RPMI7951 (cell line): ENCODE measurements around the gene IL17B. TPM values are rescaled to one million over a fixed set of nuclear protein-coding genes. Genes with fewer than 3 reads are reported as not detected.
A peak's percentile ranks its signal among the peaks of the same experiment; 100 is the strongest.

Source experiments
- DNase-seq: peaks from one replicate; pipeline ENCODE4 v3.0.0-alpha.2; 2012; ENCODE audit warnings: low read depth
- total RNA-seq: library from RNA; depleted of rRNA; stranded (reverse); fragments of >200 nt; shearing (Covaris generic); gene quantifications from 2 replicates; pipeline ENCODE4 v1.2.3, GENCODE V29; 2014

The IL17B gene
- total RNA-seq, 1 experiment from 2014 or later: not detected

DNA sequence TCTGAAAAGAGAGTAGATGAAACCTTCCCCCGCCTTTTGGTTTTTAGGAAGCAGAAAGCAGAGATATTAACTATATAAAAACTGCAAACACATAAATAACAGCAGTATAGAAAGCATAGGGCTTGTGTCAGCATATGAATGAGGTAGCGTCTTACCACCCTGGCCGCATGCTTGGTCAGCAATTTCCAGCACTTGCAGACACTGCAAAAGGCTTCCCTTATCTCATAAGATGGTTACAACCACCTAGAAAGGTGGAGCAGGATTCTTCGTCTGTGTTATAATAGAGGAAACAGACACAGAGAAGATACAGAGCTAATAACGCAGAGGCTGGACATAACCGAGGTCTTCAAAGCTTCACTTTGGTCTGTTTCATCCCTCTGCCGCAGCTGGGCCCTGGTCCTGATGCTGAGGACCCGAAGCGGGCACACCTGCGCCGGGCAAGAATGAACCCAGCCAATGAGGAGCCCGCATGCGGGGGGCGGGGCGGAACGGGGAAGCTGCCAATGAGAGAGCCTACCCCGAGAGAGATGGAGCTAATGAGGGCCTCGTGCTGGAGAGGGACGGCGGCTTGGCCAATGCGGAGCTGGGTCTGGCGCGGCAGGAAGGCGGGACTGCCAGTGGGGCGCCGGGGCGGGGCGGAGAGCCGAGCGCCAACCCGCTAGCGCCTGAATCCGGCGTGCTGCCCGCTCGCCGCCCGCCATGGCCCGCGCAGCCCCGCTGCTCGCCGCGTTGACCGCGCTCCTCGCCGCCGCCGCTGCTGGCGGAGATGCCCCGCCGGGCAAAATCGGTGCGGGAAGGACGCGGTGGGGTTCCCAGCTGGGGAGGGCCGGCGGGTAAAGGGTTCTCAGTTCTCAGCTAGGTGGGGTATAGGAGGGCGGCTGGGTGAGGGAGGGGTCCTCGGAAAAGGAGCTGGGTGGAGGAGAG, 21.5 kb downstream of the IL17B start, which contains the start of gene PCYOX1L:
Gene PCYOX1L, plus strand, starts transcription at position 677 of the 924 bp plus-strand sequence. Its CDS starts 23 bp downstream, at position 700.
- DNase-seq: peak; percentile 93

DNA sequence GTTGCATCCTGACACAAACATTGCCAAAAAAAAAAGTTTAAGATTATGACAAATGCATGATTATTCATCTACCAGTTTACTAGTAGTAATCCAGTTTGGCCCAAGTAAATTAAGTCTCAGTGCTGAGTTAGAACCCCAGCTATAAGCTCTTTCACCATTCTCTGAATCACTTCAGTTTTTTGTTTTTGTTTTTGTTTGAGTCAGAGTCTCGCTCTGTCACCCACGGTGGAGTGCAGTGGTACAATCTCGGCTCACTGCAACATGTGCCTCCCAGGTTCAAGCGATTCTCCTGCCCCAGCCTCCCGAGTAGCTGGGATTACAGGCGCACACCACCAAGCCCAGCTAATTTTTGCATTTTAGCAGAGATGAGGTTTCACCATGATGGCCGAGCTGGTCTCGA, 22.7 kb downstream of the IL17B start:
- DNase-seq: no peak

DNA sequence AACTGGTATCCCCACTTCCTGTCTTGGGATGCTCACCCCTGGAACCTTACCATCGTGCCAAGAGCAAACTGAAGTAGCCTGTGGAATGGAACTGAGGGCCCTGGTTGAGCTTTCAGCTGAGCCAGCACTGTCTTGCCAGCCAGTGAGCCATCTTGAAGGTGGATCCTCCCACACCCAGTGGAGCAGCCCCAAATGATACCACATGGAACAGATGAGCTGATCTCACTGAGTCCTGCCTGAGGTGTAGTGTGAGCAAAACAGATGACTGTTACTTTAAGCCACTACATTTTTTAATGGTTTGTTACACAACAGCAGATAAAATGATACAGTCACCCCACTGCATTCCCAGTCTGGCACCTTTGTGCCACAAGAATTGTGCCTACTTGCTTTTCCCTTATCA, 23.4 kb downstream of the IL17B start:
- no peak for DNase-seq

DNA sequence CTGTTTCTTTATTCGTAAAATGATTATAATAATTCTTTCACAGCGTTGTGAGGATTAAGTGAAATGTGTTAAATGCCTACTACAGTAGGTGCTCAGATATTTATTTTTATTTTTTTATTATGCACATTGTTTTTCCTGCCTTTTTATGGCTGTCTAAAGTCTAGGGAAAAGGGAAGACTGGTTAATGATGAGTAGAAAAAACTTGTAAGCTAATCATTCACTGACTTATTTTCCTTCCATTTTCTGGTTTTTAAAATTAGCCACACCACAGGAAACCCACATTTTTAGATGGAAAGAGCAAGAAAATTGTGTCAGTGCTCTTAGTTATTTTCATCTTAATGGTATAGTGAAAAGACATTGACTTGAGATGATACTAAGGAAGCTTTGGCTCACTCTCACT, 25.2 kb downstream of the IL17B start:
- DNase-seq: no peak

DNA sequence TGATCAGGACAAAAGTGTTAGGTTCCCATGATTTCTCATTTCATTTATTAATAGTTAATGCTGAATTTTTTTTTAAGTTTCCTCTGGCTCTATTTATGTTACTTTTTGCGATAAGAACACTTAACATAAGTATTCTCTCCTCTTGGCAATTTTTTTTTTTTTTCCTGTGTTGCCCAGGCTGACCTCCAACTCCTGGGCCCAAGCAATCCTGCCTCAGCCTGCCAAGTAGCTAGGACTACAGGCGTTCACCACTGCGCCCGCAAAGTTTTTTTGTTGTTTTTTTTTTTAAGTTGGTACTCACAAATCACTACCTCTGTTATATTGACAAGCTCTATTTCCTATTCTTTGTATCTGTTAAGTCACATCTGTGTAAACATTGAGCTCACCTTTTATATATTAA, 26.9 kb downstream of the IL17B start:
- no peak for DNase-seq

DNA sequence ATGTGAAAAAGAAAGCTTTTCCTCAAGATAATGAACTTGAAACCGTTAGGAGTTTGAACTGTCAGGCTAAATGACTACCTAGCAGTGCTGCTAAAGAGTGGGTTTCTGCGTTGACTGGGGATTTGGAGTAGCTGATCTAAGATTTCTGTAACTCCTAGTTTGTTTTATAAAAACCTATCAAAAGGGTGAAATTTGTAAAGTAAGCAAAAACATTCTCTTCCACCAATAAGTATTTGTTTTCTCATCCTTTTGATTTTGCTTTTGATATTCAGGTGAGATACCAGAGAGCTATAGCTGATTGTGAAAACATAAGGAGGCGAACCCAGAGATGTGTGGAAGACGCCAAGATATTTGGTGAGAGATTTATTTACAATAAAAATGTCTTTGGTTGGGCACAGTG, 29.7 kb downstream of the IL17B start:
- no peak for DNase-seq

DNA sequence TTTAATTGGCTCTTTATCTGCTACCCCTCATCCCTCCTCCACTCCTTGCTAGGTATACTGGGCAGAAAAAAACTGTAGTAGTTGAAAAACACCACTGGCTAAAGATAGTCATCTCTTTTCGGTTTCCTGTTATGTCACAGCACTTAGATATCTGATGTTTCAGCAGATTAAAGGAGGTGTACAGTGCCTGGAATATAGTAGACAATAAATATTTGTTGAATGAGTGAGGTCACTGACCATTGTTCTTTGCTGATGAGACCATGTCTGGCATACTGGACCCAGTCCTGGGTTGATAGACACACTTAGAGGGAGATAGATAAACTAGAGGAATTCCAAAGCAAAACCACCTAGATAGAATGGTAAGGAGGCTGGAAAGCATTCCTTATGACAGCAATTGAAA, 30.6 kb downstream of the IL17B start:
- no peak for DNase-seq

DNA sequence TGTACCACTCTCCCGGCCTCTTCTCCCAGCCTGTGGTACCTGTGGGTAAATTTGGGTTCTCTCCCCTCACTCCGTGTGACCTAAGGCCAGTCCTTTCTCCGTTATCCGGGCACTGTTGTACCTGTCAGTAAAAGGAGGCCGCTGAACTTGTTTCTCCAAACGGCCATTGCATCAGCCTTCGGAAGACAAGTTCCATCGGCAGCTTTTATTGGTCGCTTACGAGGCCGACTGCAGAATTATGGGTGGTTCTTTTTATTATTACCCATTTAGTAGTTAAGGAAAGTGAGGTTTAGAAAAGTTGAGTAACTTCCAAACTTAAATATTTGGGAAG, 33.2 kb downstream of the IL17B start:
- DNase-seq: peak; percentile 17

DNA sequence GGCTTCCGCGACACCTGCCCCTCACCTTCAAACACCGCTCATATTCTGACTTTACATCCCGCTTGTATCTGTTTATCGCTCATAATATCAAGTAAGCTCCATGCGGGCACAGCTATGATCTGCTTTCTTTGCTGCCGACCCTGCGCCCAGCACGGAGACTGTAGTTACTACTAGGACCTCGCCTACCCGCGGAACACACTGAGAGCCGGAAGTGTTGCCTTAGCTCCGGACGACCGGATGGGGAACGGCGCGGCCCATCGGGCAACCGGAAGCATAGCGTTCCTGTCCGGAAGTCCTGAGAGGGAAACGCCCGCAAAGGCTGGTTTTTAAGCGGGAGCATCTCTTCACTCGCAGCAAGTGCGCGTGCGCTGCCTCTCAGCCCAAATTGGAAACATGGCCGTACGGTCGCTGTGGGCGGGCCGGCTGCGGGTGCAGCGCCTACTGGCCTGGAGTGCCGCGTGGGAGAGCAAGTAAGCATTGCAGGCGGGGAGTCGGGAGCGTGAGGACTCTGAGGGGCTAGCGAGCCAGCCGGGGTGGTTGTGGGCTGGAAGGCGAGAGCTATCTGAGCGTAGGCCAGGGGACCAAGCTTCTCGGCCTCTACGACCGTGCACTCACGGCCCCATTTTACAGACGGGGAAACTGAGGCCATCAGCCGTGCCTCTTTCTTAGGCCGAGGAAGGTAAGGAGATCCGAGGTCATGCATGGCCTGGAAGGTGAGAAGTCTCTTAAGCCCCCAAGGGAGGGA, 33.8 kb downstream of the IL17B start, which contains the start of gene GRPEL2:
Gene GRPEL2, plus strand, starts transcription at position 353 of the 745 bp plus-strand sequence. Its CDS starts 41 bp downstream, at position 394.
- peak; percentile 96 for DNase-seq

DNA sequence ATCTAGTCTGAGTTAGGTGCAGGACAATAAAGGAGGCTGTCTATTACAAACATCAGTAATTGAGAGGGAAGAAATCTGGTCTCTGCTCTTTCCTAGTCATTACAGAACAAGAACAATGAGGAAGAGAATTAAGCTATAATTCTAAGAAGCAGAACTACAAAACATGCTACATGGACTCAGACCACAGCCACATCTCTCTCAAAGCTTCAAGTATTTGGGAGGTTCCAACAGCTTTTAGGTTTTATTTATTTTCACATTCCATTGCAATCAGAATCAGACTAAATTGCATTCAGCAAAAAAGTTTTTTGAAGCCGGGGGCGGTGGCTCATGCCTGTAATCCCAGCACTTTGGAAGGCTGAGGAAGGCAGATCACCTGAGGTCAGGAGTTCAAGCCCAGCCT, 34.9 kb downstream of the IL17B start:
- no peak for DNase-seq

DNA sequence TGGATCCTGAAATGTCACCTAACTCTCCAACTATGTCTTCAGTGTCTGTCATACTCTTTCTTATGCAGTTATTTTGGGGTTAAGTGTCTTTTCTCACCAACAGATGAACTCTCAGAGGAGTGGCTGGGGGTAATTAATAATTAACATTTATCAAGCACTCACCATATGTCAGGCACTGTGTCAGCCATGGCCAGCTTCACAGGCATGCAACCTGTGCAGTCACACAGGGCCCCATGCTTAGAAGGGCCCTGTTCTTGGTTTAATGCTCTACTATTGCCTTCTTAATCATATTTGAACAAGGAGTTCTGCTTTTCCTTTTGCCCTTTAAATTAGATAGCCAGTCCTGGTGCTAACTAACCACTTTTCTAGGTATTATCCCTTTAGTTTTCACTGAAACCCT, 37.2 kb downstream of the IL17B start:
- DNase-seq: no peak

DNA sequence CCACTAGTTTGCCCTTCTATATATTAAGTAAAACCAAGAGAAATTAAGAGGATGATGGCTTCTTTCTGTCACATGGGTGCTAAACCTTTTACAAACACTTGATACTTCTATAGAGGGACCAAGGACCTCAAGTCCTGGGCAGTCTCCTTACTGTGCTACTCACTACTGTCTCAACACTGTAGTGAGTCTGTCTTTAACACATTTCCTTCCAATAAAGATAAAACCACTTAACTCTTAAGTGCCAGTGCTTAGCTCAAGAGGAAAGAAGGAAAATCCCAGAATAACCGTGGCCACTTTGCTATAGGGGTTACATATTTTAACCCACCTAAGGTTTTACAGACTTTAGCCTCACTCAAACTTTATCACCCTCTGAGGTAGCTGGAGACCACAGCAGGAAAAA, 38.2 kb downstream of the IL17B start:
- no peak for DNase-seq

DNA sequence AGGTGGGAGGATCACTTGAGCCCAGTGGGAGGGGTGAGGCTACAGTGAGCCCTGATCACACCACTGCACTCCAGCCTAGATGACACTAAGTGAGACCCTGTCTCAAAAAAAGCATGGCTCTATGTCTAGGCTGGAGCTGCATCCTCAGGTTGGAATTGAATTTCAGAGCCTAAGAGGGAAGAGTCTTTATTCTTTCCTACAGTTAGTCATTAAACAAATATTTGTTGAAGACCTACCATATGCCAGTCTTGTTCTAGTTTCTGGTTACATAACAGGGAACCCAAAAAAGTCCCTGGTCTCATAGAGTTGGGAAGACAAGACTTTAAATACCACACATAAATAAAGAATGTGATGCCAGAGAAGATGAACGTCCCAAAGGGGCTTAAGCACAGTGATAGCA, 40.7 kb downstream of the IL17B start:
- DNase-seq: no peak

DNA sequence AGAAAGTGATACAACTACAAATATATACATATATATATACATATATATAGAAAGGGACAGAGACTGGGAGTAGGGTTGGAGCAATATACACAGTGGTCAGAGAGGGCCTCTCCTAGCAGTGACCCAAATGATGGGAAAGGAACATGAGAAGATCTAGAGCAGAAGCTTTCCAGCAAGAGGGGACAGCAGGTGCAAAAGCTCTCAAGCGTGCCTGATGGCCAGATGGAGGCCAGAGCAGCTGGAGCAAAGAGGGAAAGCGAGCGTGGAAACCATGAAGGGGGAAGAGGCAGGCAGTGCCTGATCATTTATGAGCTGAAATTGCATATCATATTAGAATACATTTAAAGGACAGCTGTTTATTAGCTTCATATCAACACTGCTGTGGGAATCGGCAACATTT, 41.4 kb downstream of the IL17B start:
- DNase-seq: no peak

DNA sequence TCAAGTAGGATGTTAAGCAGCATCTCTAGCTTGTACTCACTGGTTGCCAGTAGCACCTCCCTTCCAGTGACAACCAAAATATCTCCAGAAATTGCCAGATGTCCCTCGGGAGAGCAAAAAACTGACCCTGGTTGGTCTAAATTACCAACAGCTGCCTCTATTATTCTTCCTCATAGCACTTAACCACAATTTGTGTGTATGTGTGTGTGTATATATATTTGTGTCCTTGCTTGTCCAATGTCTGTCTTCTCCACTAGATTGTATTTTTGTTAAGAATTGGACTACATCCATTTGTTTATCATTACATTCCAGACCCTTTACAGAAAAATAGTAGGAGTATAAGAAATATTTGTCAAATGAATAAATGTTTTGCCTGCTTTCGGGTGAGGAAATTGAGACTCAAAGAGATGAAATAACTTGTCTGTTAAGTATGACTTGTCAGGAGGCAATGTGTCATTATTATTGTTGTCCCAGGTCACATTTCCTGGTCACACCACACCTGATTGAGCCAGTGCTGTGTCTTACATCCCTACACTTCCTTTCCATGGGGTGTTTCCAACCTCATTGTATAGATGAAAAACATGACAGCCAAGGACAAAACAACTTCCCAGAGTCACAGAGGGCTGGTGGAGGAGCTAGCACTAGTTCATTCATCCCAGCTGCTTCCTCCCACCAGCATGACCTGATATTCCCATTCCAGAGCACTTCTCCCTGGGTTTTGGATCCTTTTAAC, 45.2 kb downstream of the IL17B start:
- DNase-seq: no peak

DNA sequence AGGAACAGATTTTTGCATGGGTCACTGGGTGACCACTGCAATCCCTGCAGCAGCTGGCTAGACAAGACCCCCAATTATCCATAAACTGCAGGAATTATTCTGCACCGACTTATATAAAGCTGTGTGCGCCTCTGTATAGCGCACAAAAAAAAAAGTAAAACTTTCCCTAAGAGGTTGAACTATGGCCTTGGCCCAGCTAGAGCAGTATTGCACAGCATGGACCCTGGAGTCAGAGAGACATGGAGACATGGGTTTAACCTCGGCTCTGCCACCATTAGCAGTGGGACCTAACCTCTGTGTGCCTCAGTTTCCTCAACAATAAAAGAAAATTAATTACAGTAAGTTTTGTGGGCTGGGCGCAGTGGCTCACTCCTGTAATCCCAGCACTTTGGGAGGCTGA, 50.9 kb downstream of the IL17B start:
- no peak for DNase-seq

DNA sequence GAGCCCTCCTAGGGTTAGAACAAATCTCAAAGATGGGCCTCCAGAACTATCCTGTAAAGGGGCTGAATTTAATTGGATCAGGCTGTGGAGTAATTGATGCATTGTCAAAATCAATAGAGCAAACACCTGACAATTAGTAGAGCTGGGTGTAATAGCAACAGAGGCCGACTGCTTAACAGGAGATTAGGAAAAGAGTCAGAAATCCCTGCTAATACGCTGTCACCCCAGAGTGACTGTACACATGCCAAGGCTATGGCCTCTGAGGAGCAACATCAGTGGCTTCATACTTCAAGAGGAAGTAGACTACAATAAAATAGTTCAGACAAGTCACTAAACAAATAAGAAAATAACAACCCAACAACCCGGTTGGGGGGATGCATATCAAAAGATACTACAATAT, 52.5 kb downstream of the IL17B start:
- DNase-seq: no peak

DNA sequence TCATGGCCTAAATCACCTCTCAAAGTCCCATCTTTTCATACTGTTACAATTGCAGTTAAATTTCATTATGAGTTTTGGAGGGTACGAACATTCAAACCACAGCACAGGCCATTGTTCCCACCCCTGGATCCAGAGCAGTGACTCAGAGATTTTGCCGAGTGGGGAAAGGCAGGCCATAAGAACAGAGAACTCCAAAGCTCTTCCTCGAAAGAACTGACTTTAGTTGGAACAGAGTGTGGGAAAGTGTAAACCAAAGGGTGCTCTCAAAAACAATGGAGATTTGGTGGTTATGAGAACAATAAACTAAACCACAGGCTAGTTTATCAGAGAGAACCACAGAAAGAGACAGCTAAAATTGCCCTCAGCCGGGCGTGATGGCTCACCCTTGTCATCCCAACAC, 53.2 kb downstream of the IL17B start:
- DNase-seq: no peak

DNA sequence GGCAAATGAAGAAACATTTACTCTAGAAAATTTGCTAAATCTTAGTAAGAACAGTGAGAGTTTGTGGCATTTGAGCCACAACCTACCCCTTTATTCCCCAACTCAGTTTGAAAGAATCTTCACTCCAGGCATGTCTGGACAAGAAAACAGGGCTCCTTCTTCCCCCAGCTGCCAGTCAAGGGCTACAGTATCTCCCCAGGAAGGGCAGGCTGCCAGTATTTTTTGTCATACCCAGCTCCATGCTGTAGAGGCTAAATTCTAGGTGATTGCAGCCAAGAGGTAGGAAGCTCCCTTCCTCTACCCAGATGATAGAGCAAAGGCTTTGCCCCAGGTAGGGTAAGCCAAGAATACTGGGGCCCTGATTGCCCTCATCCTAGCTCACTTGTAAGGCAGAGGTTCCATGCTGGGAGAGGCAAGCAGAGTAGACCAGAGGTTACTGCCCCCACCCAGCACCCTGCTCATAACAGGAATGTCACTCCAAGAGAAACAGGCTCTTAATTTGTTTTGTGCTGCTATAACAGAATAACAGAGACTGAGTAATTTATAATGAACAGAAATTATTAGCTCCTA, 53.8 kb downstream of the IL17B start:
- no peak for DNase-seq

DNA sequence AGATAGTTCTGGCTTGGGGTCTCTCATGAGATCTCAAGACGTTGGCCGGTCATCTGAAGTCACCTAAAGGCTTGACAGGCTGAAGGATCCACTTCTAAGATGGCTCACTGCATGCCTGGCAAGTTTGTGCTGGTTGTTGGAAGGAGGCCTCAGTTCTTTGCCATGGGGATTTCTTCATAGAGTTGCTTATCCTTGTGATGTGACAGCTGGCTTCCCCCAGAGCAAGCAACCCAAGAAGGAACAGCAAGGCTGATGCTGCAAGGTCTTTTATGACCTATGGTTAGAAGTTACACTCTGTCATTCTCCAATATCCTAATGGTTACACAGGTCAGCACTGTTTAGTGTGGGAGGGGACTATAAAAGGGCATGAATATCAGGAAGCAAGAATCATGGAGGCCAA, 54.5 kb downstream of the IL17B start:
- no peak for DNase-seq
